ENCODE data around the gene FUT8.

- TF ChIP-seq GABPA (IDR thresholded peaks at IDR 0.05; ENCODE audit: low read depth) (no peak), CTCF (IDR thresholded peaks at IDR 0.05) (no peak), RAD21 (IDR thresholded peaks at IDR 0.05; ENCODE audit: low read length) (no peak)
Observed at GRCh38 chr14:65373671-65374039, 38.9 kb upstream of the FUT8 start.
